PC-3 (cell line): ENCODE data around the gene SPATA16.

Experiments used
- CTCF ChIP-seq: fragments of 300-600 bp; sonication (generic); conservative IDR thresholded peaks from 2 replicates; pipeline ENCODE4 v1.5.1; 2017; ENCODE audit warnings: antibody characterized with exemption, low read depth, mild to moderate bottlenecking, low read length
- EZH2 ChIP-seq: fragments of 300-600 bp; sonication (generic); IDR thresholded peaks from one replicate; pipeline ENCODE4 v1.6.1; 2017; ENCODE audit warnings: antibody characterized with exemption, mild to moderate bottlenecking, low read length; ENCODE audit not compliant: unreplicated experiment
- EZH2phosphoT487 ChIP-seq: fragments of 300-600 bp; sonication (generic); IDR thresholded peaks from 2 replicates; pipeline ENCODE4 v1.6.1; 2018; ENCODE audit warnings: mild to moderate bottlenecking, antibody characterized with exemption, low read length, borderline replicate concordance

GRCh38 chr3:173003471-173003870 lies 137.6 kb downstream of the SPATA16 start:
- no peak for TF ChIP-seq CTCF
- TF ChIP-seq EZH2phosphoT487, result no peak
- no peak for TF ChIP-seq EZH2
